Renal cortex interstitium (tissue), 11 donors: ENCODE results near the gene FSHB. TPM values are rescaled to one million over a fixed set of nuclear protein-coding genes. Genes with fewer than 3 reads are reported as not detected.
"Not testable (repeated sequence)": the region's sequence is repeated elsewhere in the genome, so short reads cannot be mapped to it uniquely, and the experiment has no call there.

ENCODE experiments used
- DNase-seq, 11 donors: peaks; one replicate each; pipeline ENCODE4 v3.0.0-alpha.2; 2013; ENCODE audit warnings: low read depth in 9 of 11, low spot score in 4 of 11; ENCODE audit errors: extremely low read depth in 1 of 11
- polyA plus RNA-seq, 3 donors: library from polyadenylated mRNA; unstranded; fragments of 120-200 nt; gene quantifications; one replicate each; pipeline ENCODE4 v1.2.1, GENCODE V29; 2013; ENCODE audit not compliant: insufficient read length in 3 of 3

The FSHB gene
- polyA plus RNA-seq, 3 donors, result not detected

- no peak for DNase-seq
Observed at GRCh38 chr11:30258679-30259078, 27.9 kb downstream of the FSHB start.

GRCh38 chr11:30260813-30261212, 30.0 kb downstream of the FSHB start:
- no peak for DNase-seq

DNA sequence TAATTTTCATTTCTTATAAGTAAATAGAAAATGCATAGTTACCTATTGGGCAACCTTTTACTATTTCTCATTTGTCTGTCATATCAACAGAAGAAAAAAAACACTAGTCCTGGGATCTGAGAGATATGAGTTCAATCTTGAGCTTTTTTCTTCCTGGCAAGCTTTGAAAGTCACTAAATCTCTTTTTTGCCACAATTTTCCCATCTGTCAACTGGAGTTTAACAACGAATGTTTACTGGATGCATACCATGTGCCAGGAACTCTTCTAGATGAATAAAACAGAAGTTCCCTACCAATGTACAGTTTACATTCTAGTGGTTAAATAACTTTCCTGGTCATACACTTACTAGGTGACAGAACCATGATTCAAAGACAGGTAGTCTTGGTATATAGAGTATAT, 31.0 kb downstream of the FSHB start:
- no peak for DNase-seq

DNA sequence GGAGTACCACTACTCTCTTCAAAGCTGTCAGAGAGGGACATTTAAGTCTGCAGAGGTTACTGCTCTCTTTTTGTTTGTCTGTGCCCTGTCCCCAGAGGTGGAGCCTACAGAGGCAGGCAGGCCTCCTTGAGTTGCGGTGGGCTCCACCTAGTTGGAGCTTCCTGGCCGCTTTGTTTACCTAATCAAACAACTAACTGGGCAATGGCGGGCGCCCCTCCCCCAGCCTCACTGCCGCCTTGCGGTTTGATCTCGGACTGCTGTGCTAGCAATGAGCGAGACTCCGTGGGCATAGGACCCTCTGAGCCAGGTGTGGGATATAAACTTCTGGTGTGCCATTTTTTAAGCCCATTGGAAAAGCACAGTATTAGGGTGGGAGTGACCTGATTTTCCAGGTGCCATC, 37.8 kb downstream of the FSHB start:
- DNase-seq, result not testable (repeated sequence)

DNA sequence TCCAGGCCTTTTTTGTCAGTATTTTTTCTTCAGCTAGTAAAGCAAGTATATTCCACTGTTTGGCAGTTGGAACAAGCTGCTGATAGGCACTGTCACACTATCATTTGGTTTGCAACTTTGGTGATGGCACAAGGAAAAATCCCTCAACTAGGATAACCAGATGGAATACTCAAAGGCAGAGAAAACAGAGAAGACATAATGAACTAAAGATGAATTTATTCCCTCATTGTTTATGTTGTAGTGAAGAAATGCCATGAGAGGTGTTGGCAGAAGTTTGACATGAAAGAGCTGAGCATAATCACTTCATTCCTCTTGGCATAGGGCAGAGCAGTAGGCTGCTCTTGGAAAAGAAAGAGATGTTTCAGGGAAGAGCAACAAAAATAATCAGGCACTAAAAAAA, 39.9 kb downstream of the FSHB start:
- no peak for DNase-seq

DNA sequence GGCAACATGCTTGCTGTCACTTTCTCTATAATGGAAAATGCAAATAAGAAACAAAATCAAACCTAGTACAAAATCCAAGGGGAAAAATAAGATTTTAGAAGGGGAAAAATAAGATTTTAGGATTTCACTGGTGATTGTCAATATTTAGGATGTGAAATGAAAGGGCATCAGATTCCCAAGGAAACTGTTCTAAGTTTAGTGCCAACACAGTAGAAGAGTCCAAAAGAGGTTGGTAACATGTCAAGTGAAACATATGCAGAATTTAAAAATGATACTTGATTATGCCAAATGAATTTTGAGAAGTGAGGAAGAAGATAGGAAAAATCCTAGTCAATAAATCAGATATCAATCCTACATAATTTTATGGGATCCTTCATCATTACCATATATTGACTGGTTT, 46.4 kb downstream of the FSHB start:
- DNase-seq, result no peak

GRCh38 chr11:30279796-30280195, 49.0 kb downstream of the FSHB start:
- DNase-seq, result no peak

GRCh38 chr11:30281476-30282288, 50.9 kb downstream of the FSHB start:
- no peak for DNase-seq

DNA sequence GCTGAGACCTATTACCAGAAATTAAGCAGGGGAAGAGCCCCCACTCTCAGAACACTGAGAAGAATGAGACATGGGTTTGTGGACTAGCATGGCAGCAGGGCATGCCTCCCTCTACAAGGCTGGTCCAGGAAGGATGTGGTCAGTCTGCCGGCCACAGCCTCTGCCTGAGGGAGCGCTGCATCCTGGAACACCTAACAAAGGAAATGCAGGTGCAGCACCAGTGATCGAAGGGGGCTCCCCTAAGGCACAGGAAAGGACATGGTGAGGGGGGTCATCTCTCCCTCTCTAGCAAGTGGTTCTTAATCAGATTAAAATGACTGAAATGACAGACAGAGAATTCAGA, 51.4 kb downstream of the FSHB start:
- DNase-seq, result no peak

Other genes with a start within 250 kb of the FSHB start
- under 1 TPM; 0.12 to 0.26 (median 0.16) TPM for gene KCNA4, start 214.0 kb upstream of the FSHB start, polyA plus RNA-seq
- gene ARL14EP, start 92.1 kb downstream of the FSHB start, polyA plus RNA-seq, result 10 to 100 TPM; 51.0 to 58.7 (median 54.8) TPM